H1 (cell line): ENCODE measurements around the gene ASIP. TPM values are rescaled to one million over a fixed set of nuclear protein-coding genes. Genes with fewer than 3 reads are reported as not detected.
A peak's percentile ranks its signal among the peaks of the same experiment; 100 is the strongest.

Source experiments
- ASH2L ChIP-seq: fragments of 200-600, 300-600 bp; sonication (generic); IDR thresholded peaks from one replicate; pipeline ENCODE4 v1.7.1; 2017; ENCODE audit warnings: low read length
- BACH1 ChIP-seq: IDR thresholded peaks from 2 replicates; pipeline ENCODE4 v1.6.1; 2012; ENCODE audit warnings: low read length, improper control_type of control experiment
- BRCA1 ChIP-seq: IDR thresholded peaks from 2 replicates; pipeline ENCODE4 v1.6.1; 2012; ENCODE audit warnings: low read depth, low read length, improper control_type of control experiment
- CREB1 ChIP-seq: IDR thresholded peaks from 2 replicates; pipeline ENCODE4 v1.6.1; 2012; ENCODE audit warnings: inconsistent platforms
- CTBP2 ChIP-seq: IDR thresholded peaks from 2 replicates; pipeline ENCODE4 v1.7.0; 2011; ENCODE audit warnings: borderline replicate concordance, mild to moderate bottlenecking, moderate library complexity, mixed read lengths, low read length; ENCODE audit not compliant: insufficient read depth, insufficient read length
- EP300 ChIP-seq, 2 experiments: IDR thresholded peaks; 1 replicate in 1 of 2; 2 replicates in 1 of 2; pipeline ENCODE4 v1.6.1; 2011 to 2012; ENCODE audit warnings: low read depth in 2 of 2, low read length in 2 of 2, mild to moderate bottlenecking in 2 of 2, borderline replicate concordance in 1 of 2, inconsistent platforms in 1 of 2, moderate library complexity in 1 of 2
- FOSL1 ChIP-seq: IDR thresholded peaks from 2 replicates; pipeline ENCODE4 v1.6.1; 2011; ENCODE audit warnings: mild to moderate bottlenecking, low read depth, low read length, moderate library complexity; ENCODE audit not compliant: insufficient read depth
- GTF2F1 ChIP-seq: IDR thresholded peaks from 2 replicates; pipeline ENCODE4 v1.6.1; 2012; ENCODE audit warnings: low read depth, low read length, improper control_type of control experiment, borderline replicate concordance
- JUN ChIP-seq: IDR thresholded peaks from 2 replicates; pipeline ENCODE4 v1.6.1; 2011; ENCODE audit warnings: low read depth, mild to moderate bottlenecking, improper control_type of control experiment, low read length
- KDM5A ChIP-seq: fragments of 200-600 bp; IDR thresholded peaks from 2 replicates; pipeline ENCODE4 v1.7.1; 2012; ENCODE audit warnings: mild to moderate bottlenecking, low read length, inconsistent platforms, mixed read lengths
- MAFK ChIP-seq: IDR thresholded peaks from 2 replicates; pipeline ENCODE4 v1.6.1; 2012; ENCODE audit warnings: low read depth, mild to moderate bottlenecking, improper control_type of control experiment, low read length
- MAX ChIP-seq: IDR thresholded peaks from 2 replicates; pipeline ENCODE4 v1.6.1; 2012; ENCODE audit warnings: inconsistent platforms
- NRF1 ChIP-seq: IDR thresholded peaks from 2 replicates; pipeline ENCODE4 v1.6.1; 2011; ENCODE audit warnings: mild to moderate bottlenecking, low read depth, low read length, improper control_type of control experiment
- POLR2A ChIP-seq, 2 experiments: IDR thresholded peaks; 1 replicate in 1 of 2; 2 replicates in 1 of 2; pipeline ENCODE4 v1.6.1; 2011; ENCODE audit warnings: low read depth in 2 of 2, low read length in 2 of 2, mild to moderate bottlenecking in 2 of 2; ENCODE audit errors: control extremely low read depth in 1 of 2
- POU5F1 ChIP-seq: IDR thresholded peaks from 2 replicates; pipeline ENCODE4 v1.6.1; 2011; ENCODE audit warnings: low read depth, mild to moderate bottlenecking, low read length, moderate library complexity
- RXRA ChIP-seq: IDR thresholded peaks from 2 replicates; pipeline ENCODE4 v1.6.1; 2011; ENCODE audit warnings: low read depth, mild to moderate bottlenecking, low read length, moderate library complexity; ENCODE audit not compliant: insufficient read depth
- SAP30 ChIP-seq: fragments of 300-600 bp; sonication (generic); IDR thresholded peaks from 2 replicates; pipeline ENCODE4 v1.7.1; 2012; ENCODE audit warnings: low read length, moderate library complexity, mild to moderate bottlenecking, inconsistent platforms; ENCODE audit not compliant: insufficient read depth, insufficient replicate concordance
- SP4 ChIP-seq: IDR thresholded peaks from 2 replicates; pipeline ENCODE4 v1.6.1; 2012; ENCODE audit warnings: low read length, inconsistent platforms
- SRF ChIP-seq: IDR thresholded peaks from 2 replicates; pipeline ENCODE4 v1.6.1; 2011; ENCODE audit warnings: mild to moderate bottlenecking, low read depth, low read length, moderate library complexity
- TAF1 ChIP-seq: IDR thresholded peaks from 2 replicates; pipeline ENCODE4 v1.6.1; 2011; ENCODE audit warnings: mild to moderate bottlenecking, low read depth, low read length
- TAF7 ChIP-seq: optimal IDR thresholded peaks from 2 replicates; pipeline ENCODE3; 2011; ENCODE audit warnings: low read depth, mild to moderate bottlenecking, inconsistent platforms, low read length, moderate library complexity, borderline replicate concordance
- ZNF274 ChIP-seq: IDR thresholded peaks from 2 replicates; pipeline ENCODE4 v1.7.0; 2012; ENCODE audit warnings: low read length, borderline replicate concordance; ENCODE audit errors: extremely low read depth
- polyA plus RNA-seq, 7 experiments: library from polyadenylated mRNA; depleted of rRNA in 3 of 7; stranded (reverse) in 5 of 7; unstranded in 2 of 7; fragments of >200 nt in 5 of 7; fragments of 200-250 nt in 2 of 7; gene quantifications; 1 replicate in 5 of 7; 2 replicates in 1 of 7; 4 replicates in 1 of 7; pipeline versions ENCODE4 v1.2.1 to v1.2.3, GENCODE V29; 2011 to 2013; ENCODE audit warnings: missing spikeins in 2 of 7, mixed read lengths in 2 of 7
- total RNA-seq: library from RNA; stranded (reverse); fragmentation: NEBNext Ultra II Directional; extraction: Animal tissue kit (Norgen Biotek cat#: 25700); gene quantifications from 2 replicates; pipeline ENCODE4 v1.2.1, GENCODE V29; 2021
- TF ChIP-seq, protein P1 (sequence below): IDR thresholded peaks from 2 replicates; pipeline ENCODE4 v1.6.1; 2012; ENCODE audit warnings: low read length, inconsistent platforms

ASIP gene
- total and polyA plus RNA-seq, 2 of the 8 experiments (the other 6 are each of a cell fraction or from before 2014, with no cell fraction given) = not detected

- TF ChIP-seq SRF (no peak), TAF1 (peak; percentile 91), SP4 (0 out of 2 replicates have a peak, but pooled peaks have one; percentile 36), FOSL1 (no peak), RXRA (no peak), JUN (no peak), SAP30 (no peak), MAX (peak; percentile 77), EP300 (IDR thresholded peaks at IDR 0.05; ENCODE audit: borderline replicate concordance in 1 of 2, low read depth in 2 of 2, low read length in 2 of 2) (no peak), ZNF274 (no peak), MAFK (no peak), POU5F1 (peak; percentile 86), GTF2F1 (peak; percentile 44; the same call in 1 of the 2 replicates), TAF7 (peak; percentile 33), CREB1 (peak; percentile 32), KDM5A (no peak), BACH1 (0 out of 2 replicates have a peak, but pooled peaks have one; percentile 14), NRF1 (0 out of 2 replicates have a peak, but pooled peaks have one; percentile 19), BRCA1 (no peak), POLR2A (IDR thresholded peaks at IDR 0.05; ENCODE audit: control extremely low read depth in 1 of 2, low read depth in 2 of 2, low read length in 2 of 2) (peak; percentile 84 to 98), ASH2L (peak; percentile 73), CTBP2 (no peak)
- TF ChIP-seq, protein P1, sequence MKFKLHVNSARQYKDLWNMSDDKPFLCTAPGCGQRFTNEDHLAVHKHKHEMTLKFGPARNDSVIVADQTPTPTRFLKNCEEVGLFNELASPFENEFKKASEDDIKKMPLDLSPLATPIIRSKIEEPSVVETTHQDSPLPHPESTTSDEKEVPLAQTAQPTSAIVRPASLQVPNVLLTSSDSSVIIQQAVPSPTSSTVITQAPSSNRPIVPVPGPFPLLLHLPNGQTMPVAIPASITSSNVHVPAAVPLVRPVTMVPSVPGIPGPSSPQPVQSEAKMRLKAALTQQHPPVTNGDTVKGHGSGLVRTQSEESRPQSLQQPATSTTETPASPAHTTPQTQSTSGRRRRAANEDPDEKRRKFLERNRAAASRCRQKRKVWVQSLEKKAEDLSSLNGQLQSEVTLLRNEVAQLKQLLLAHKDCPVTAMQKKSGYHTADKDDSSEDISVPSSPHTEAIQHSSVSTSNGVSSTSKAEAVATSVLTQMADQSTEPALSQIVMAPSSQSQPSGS = no peak
Measured at GRCh38 chr20:34302723-34303533, 61.7 kb downstream of the ASIP start, which contains the start of gene AHCY (continued).
